Activated naive CD8-positive, alpha-beta T cell treated with anti-CD3 and anti-CD28 coated beads, Interleukin-2, amount 50 U/mL, for 16 hours (primary cell): ENCODE results near the gene RNF227.
"Not testable (repeated sequence)": the region's sequence is repeated elsewhere in the genome, so short reads cannot be mapped to it uniquely, and the experiment has no call there.

ENCODE experiments used
- DNase-seq: peaks from one replicate; pipeline ENCODE4 v3.0.0-alpha.2; 2020; ENCODE audit warnings: low read depth, low spot score

RNF227 gene

DNA sequence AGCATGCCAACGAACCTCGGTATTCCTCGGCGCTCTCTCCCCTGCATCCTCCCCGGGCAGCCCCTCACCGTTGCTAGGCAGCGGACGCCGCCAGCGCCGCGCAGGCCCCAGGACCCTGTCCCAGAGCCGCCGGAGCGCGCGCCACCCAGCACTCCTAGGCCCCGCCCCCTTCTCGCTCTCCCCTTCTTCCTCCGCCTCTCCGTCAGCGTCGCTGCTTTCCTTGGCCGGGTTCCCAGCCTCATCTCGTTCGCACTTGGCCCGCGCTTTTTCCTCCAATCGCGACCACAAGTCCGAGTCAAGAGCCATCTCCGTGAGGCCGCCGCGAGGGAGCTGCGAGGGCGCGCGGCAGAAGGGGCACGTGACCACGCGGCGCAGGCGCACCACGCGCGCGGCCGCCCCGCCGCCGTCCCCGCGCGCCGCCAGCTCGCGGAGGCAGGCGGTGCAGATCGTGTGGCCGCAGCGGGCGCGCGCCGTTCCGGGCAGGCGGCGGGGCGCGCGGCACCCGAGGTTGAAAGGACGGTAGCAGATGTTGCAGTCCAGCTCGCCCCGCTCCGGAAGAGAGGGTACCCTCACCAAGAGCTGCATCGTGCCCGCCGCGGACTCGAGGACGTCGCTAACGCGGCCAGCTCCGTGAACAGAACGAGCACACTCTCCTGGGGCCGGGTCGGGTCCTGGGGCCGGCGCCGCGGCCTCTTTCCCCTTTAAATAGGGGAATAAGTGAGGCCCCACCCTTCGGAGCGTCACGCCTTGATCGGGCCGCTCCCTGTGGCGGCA, at the start of gene RNF227:
Gene RNF227 (minus strand): TSS at position 679 of the 774 bp plus-strand sequence. CDS start 94 bp downstream, at position 585.
- DNase-seq: peak; percentile 67

DNA sequence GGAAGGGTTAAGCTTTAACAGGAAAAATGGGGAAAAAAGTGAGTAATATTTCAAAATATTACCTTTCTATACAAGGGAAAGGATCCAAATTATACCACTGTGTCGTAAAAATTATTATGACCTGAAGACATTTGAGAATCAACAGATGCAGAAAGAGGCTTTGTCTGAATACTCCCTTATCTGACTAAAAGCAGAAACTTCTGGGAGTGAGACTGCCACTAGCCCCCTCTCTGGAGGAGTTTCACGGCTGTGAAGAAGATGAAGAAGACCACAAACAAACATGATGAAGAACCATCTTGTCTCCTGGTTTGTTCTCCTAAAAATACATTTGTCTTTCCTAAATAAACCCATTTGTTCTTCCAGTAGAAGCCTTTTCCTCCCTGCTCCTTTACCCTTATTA, 45.3 kb upstream of the RNF227 start:
- DNase-seq: no peak

DNA sequence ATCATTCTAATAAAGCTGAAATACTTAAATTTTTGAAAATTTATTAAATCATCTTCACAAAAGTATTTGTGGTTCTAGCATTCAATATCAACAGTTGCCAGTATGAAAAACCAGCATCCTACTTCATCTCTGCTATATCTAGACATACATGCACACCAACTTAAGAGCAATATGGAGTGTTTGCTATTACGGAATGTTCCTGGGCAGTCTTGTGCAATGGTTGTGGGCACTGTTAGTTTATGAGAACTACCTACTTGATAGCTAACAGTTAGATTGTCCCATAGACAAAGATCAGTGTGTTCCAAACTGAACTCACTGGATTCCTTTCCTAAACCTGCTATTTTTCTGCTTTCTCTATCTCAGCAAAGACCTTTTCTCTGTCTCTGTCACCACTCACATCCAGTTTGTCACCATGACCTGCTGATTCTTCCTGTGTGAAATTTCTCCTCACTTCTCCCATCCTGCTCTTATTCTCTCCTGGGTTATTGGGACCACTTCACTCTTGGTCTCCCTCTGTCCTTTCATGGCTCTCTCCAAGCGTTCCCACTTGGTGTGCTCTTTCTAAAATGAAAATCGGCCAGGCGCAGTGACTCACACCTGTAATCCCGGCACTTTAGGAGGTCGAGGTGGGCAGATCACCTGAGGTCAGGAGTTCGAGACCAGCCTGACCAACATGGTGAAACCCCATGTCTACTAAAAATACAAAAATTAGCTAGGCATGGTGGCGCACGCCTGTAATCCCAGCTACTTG, 43.6 kb upstream of the RNF227 start:
- DNase-seq: no peak

DNA sequence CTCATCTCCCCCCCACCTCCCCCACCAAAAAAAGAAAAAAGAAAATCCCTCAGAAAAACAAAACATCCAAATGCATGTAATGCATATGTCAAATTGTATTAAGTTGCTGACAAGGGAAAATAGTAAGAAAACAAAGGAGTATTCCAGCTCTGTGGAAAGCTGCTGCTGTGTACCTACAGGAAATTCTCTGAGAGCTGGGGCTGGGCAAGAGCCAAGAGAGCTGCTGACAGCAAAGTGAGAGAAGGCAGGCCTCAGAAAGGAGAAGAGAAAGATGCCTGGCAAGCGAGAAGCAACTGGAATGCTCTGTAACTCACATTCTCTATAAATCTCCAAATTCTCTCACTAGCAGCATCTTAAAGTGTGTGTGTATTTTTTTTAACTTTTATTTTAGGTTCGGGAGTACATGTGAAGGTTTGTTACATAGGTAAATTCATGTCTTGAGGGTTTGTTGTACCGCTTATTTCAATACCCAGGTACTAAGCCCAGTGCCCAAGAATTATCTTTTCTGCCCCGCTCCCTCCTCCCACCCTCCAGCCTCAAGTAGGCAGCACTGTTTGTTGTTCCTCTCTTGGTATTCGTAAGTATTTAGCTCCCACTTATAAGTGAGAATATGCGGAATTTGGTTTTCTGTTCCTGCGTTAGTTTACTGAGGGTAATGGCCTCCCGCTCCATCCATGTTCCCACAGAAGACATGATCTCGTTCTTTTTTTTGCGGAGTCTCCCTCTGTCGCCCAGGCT, 40.3 kb upstream of the RNF227 start:
- DNase-seq: no peak

DNA sequence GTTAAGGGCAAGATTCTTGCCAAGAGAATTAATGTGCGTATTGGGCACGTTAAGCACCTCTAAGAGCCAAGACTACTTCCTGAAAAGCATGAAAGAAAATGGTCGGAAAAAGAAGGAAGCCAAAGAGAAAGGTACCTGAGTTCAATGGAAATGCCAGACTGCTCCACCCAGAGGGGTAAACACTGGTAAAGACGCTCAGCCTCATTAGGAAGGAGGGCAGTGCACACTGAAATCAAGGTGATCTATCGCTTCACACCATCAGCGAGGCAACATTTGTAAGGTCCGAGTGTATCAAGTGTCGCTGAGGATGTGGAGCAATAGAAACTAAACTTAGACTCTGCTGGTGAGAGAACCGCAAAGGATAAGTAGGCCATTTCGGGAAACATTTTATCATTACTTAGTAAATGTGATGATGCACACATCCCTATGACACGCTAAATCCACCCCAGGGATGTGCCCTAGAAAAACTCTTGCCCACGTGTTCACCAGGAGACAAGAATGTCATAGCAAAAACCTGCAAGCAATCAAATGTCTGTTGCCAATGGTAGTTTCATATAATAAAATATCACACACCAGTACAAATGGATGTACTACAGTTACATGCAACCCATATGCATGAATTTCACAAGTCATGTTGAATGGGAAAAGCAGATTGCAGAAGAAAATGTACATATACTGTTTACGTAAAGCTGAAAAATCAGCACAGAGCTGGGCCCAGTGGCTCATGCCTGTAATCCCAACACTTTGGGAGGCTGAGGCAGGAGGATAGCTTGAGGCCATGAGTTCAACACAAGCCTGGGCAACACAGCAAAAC, 39.5 kb upstream of the RNF227 start:
- no peak for DNase-seq

DNA sequence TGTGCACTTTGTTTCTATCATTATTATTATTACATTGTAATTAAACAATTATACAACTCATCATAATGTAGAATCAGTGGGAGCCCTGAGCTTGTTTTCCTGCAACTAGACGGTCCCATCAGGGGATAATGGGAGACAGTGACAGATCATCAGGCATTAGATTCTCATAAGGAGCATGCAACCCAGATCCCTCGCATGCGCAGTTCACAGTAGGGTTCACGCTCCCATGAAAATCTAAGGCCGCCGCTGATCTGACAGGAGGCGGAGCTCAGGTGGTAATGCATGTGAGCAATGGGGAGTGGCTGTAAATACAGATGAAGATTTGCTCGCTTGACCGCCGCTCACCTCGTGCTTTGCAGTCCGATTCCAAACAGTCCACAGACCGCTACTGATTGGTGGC, 37.2 kb upstream of the RNF227 start:
- not testable (repeated sequence) for DNase-seq

DNA sequence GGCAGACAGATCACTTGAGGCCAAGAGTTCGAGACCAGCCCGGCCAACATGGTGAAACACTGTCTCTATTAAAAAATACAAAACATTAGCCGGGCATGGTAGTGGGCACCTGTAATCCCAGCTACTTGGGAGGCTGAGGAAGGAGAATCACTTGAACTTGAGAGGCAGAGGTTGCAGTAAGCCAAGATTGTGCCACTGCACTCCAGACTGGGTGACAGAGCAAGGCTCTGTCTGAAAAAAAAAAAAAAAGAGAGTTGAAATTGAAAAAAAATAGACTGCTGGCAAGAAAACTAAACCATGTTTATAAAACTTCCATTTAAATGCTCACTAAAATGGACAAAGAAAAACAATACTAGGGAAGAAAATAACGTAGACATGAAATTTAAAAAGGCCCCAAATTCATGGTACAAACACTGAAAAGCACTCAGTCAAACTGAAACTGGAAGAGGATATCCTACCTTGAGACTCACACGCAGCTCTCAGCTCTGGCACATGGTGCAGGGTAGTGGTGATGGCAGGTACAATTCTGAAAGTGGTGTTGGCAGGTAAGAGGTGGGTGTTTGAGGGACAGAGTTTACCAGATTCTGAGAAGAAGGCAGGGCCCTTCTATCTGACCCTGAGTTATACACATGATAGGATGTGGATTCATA, 35.2 kb upstream of the RNF227 start:
- no peak for DNase-seq

DNA sequence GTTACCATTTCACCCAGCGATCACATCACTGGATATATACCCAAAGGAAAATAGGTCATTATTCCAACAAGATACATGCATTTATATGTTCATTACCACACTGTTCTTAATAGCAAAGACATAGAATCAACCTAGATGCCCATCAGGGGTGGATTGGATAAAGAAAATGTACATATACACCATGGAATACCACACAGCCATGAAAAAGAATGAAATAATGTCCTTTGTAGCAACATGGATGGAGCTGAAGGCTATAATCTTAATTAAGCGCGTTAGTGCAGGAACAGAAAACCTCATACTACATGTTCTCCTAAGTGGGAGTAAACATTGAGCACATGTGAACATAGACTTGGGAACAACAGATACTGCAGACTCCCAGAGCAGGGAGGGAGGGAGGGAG, 34.5 kb upstream of the RNF227 start:
- DNase-seq: no peak

DNA sequence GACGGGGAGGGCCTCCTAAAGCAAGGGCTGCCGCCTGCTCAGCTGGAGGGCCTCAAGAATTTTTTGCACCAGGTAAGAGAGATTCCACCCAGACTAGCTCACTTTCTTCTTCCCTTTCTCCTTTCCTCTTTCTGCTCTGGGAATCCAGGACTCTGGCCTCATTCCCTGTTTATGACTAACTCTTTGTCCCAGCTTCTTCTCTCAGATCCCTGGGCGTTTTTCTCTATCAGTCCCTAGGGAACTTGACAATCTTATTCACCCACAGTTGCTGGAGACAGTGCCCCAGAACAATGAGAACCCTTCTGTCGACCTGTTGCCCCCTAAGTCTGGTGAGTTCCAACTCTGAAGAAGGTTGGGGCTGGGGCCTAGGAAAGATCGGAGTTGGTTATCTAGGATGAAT, 31.6 kb upstream of the RNF227 start:
- no peak for DNase-seq

DNA sequence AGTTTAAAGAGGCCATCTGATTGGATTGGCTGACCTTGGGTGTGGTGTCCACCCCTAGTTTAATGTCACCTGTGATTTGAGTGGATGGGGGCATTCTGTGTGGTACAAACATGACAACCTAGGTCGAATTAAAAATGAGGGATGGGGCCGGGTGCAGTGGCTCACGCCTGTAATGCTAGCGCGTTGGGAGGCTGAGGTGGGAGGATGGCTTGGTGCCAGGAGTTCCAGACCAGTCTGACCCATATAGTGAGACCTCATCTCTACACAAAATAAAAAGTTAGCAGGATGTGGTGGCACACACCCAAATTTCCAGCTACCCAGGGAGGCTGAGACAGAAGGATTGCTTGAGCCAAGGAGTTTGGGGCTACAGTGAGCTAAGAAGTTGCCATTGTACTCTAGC, 30.4 kb upstream of the RNF227 start:
- no peak for DNase-seq

DNA sequence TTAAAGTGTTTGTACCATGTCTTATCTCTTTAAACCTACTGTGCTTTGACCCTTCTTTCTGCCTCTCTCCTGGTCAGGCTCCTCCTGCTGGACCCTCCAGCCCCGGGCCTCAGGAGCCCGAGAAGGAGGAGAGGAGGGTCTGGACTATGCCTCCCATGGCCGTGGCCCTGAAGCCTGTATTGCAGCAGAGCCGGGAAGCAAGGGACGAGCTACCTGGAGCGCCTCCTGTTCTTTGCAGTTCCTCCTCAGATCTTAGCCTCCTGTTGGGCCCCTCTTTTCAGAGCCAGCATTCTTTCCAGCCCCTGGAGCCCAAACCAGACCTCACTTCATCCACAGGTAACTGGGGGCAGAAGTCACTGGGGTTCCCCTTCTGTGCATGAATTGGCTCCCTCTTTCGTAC, 29.6 kb upstream of the RNF227 start:
- no peak for DNase-seq

DNA sequence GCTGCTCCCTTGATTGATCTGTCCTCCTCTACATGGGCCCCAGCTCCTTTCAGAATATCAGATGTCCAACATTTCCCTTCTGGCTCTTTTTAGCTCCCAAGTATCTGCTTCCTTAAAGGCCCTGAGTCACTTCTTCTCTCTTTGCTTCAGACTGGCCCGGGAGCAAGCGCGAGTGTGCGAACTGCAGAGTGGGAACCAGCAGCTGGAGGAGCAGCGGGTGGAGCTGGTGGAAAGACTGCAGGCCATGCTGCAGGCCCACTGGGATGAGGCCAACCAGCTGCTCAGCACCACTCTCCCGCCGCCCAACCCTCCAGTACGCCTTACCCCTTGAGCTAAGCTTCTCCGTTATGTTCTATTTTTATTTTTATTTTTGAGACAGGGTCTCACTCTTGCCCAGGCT, 28.2 kb upstream of the RNF227 start:
- DNase-seq: no peak

DNA sequence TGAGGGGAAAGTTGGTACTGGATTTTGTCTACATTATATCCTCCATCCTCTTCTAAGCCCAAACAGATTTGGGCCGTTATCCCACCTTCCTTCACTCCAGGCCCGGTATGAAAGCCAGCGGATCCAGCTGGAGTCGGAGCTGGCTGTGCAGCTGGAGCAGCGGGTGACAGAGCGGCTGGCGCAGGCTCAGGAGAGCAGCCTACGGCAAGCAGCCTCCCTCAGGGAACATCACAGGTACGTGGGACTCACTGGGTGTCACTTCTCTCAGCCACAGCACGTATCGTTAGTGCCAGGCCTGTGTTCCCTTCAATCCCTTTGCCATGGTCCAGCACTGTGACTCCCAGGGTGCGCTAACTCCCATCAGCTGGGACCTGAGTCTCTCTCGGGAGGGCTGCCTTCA, 27.2 kb upstream of the RNF227 start:
- DNase-seq: no peak

DNA sequence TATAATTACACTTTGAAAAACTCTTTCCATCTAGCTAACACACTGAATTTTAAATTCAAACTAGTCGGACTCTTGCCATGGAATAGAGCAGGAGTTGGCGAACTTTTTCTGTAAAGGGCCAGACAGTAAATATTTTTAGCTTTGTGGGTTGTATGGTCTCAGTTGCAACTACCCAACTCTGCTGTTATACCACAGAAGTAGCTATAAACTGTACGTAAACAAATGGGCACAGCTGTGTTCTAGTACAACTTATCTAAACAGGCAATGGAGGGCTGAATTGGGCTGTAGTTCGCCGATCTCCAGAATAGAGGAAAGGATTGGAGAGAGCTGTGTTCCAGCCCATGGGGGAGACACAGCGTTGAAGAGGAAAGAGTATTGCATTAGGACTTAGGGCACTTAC, 24.7 kb upstream of the RNF227 start:
- no peak for DNase-seq

DNA sequence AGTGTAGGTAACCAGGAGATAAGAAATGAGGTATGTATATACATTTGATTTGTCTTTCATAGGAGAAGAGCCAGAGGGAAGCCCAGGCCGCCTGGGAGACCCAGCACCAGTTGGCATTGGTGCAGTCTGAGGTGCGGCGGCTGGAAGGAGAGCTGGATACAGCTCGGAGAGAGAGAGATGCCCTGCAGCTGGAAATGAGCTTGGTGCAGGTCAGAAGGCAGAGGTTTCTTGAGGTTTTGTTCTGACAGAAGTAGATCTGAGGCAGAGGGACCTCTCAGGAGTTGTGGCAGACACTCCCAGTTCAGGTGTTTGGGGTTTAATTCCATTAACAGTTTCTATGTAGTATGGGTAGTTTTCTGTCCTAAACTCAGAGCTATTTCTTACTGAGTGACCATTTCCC, 23.9 kb upstream of the RNF227 start:
- no peak for DNase-seq

DNA sequence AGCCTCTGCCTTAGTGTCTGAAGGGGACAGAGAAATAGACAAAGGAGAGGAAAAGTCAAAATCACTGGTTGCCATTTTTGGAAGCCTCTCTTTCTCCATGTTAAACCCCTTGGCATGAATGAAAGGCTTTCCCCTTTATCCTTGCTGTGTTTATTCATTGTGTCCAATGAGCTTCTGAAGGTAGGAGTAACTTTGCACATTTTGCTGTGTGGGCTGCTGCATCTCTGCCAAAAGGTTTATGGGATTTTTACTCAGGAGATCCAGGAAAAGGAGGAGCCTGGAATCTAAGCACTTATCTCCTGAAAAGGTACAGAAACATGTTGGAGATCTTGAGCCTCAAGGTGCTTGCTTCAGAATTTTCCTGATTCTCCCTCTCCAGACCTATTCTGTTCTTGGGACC, 19.8 kb upstream of the RNF227 start:
- DNase-seq: no peak

DNA sequence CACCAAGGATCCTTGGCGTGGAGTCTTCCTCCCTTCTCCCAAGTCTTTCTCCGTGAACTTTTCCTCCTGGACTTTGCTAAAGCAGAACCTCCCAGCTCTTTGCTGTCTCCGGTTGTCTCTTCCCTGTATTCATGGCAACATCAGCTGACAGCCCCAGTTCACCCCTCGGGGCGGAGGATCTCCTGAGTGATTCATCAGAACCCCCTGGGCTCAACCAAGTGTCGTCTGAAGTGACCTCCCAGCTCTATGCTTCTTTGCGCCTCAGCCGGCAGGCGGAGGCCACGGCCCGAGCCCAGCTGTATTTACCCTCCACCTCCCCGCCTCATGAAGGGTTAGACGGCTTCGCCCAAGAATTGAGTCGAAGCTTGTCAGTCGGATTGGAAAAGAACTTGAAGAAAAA, 16.9 kb upstream of the RNF227 start:
- DNase-seq: no peak

DNA sequence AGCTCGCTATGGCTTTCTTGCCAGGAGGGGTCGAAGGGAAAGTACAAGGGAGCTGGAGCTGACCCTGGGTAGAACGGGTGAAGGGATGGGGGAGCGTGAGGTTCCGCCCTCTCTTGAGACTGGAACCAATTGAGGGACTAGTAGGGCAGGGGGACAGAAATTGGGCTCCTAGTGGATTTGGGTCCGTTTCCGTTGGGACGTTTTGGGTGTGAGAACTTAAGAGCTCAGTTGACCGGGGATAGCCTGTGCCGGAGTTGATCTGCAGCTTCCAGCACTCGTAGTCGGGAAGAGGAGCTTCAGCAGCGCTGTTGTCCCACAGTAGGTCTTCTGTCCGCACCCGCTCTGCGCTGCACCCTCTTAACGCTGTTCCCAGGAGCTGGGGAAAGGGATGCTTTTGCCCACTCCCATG, 16.4 kb upstream of the RNF227 start:
- no peak for DNase-seq

DNA sequence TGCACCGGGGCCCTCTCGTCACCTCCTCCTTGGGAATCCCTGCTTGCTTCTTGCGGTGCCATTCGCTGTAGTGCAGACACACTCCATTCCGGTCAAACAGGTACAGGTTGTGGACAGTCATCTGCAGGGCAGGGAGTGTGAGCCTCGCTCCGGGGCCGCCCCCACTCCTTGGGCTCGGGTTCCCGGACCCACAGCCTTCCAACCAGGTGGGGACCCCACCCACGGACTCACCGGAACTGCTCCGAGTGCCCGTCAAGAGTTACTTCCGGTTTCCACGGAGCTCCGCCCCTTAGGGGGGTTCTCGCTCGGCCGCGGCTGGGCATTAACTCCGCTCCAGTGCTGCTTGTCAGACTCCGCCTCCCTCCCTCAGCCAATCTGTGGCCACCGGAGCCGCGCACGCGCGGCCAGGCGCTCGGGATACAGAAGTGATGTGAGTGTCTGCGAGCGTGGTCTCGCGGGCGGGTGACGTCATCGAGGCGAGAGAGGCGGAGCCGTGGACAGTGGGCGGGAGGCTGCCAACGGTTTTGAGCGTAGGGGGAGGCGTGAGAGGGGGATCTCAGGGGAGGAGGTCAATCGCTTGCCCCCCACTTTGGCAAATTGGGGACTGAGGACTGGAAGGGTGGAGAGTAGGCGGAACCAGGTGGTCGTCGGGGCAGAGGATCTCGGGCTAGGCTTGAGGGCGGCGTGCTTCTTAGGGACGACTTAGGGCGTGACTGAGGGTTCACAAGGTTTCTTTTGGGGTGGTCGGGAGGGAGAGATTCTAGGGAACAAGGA, 15.8 kb upstream of the RNF227 start, which contains the start of the genes CNTROB and TRAPPC1:
Gene CNTROB (plus strand): TSS at position 498 of the 774 bp plus-strand sequence. CDS start 874 bp downstream, outside the sequence.
Gene TRAPPC1 (minus strand): TSS at position 238 of the 774 bp plus-strand sequence. CDS start 117 bp downstream, at position 121.
- DNase-seq: peak; percentile 97
